Measurements from ENCODE around the gene CAB39L. TPM values are rescaled to one million over a fixed set of nuclear protein-coding genes. Genes with fewer than 3 reads are reported as not detected.
A peak's percentile ranks its signal among the peaks of the same experiment; 100 is the strongest.

CAB39L gene
- total RNA-seq, 1 donor from 2014 or later: 83.6 TPM

GRCh38 chr13:49323344-49323743, 120.5 kb downstream of the CAB39L start:
- ATAC-seq: no peak
- intact Hi-C loops (cut with DNase I): no loop called here
- no peak for DNase-seq (ENCODE audit: low spot score)

GRCh38 chr13:49322702-49323101, 121.2 kb downstream of the CAB39L start:
- no peak for DNase-seq (ENCODE audit: low spot score)
- intact Hi-C loops (cut with DNase I): no loop called here
- no peak for ATAC-seq

- DNase-seq (ENCODE audit: low spot score): no peak
- intact Hi-C loops (cut with DNase I): no loop called here
- ATAC-seq: no peak
These were observed 122.9 kb downstream of the CAB39L start for GRCh38 chr13:49320975-49321374.

GRCh38 chr13:49319951-49320350, 123.9 kb downstream of the CAB39L start:
- ATAC-seq: no peak

GRCh38 chr13:49319551-49319950, 124.3 kb downstream of the CAB39L start:
- intact Hi-C loops (cut with DNase I): no loop called here
- DNase-seq (ENCODE audit: low spot score) (no peak), ATAC-seq (no peak)

More at GRCh38 chr13:49319951-49320350, 123.9 kb downstream of the CAB39L start:
- intact Hi-C loops (cut with DNase I): no loop called here
- DNase-seq (ENCODE audit: low spot score): no peak

DNA sequence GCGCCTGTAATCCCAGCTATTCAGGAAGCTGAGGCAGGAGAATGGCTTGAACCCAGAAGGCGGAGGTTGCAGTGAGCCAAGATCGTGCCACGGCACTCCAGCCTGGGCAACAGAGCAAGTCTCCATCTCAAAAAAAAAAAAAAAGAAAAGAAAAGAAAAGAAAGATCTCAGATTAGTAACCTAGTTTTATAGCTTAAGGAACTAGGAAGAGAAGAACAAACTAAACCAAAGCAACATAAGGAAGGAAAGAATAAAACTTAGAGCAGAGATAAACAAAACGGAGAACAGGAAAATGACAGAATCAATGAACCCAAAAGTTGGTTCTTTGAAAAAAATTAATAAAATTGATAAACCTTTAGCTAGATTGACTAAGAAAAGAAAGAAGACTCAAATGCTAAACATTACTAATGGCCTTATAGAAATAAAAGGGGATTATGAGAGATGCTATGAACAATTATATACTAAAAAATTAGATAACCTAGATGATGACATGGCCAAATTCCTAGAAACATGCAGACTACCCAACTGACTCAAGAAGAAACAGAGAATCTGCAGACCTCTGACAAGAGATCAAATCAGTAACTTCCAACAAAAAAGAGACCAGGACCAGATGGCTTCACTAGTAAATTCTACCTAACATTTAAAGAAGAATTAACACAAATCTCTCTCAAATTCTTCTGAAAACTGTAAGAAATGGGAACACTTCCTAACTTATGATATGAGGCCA, 127.9 kb downstream of the CAB39L start:
- ATAC-seq: no peak
- intact Hi-C loops (cut with DNase I): no loop called here
- DNase-seq (ENCODE audit: low spot score): no peak

DNA sequence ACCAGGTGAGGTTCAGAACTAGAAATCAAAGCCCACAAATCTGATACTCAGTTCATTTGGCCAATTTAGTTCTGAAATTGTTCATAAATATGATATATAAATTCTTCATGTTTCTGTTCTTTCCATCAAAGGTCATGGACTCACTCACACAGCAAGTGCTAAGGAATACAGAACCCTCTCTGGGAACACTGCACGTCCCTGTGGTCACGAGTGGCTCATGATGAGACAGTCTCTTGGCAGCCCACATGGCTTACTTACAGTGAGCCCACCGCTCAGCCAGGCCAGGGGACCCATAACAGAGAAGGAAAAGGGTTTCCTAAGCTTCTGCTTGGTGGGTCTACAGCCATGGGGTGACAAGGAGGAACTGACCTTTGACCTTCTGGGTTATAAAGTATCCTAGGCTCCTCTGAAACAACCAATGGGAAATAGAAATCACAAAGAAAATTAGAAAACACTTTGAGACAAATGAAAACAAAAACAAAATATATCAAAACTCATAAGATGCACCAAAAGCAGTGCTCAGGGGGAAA, 128.8 kb downstream of the CAB39L start:
- intact Hi-C loops (cut with DNase I): no loop called here
- ATAC-seq (no peak), DNase-seq (ENCODE audit: low spot score) (no peak)

DNA sequence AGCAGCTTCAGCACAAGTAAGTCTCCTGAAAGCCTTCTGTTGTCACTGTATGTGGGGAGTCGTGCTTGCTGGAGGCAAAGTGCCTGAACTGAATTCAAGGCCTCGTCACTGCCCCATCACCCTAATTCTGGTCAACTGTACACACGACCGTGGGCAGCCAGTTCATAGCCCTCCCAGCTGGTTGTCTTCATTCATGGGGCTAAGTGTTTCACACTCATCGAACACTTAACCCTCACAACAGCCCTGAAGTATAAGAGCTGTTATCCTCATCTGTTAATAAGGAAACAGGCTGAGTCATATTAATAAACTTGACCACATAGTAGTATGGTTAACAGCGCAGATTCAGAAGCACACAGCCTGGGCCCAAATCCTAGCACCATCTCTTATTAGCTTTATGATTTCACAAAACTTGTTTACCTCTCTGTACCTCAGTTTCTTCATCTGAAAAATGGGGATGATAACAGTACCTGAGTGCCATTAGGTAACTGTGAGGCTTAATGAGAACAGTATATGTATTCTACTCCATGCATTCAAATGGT, 129.5 kb downstream of the CAB39L start:
- peak; percentile 24 for ATAC-seq
- intact Hi-C loops (cut with DNase I): no loop called here
- DNase-seq (ENCODE audit: low spot score): no peak

DNA sequence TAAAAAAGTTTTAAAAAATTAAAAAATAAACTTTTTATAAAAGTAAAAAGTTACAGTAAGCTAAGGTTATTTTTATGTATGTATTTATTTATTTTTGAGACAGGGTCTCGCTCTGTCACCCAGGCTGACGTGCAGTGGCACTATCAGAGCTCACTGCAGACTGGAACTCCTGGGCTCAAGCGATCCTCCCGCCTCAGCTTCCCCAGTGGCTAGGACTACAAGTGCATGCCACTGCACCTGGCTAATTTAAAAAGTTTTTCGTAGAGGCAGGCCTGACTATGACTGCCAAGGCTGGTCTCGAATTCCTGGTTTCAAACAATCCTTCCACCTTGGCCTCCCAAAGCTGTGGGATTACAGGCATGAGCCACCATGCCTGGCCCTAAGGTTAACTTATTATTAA, 132.0 kb downstream of the CAB39L start:
- DNase-seq (ENCODE audit: low spot score): no peak
- no peak for ATAC-seq
- intact Hi-C loops (cut with DNase I): no loop called here

- intact Hi-C loops (cut with DNase I): no loop called here
- ATAC-seq (no peak), DNase-seq (ENCODE audit: low spot score) (no peak)
These were observed 133.6 kb downstream of the CAB39L start for GRCh38 chr13:49310251-49310650.

GRCh38 chr13:49308921-49309408, 134.9 kb downstream of the CAB39L start:
- peak; percentile 68 for DNase-seq (ENCODE audit: low spot score)
- ATAC-seq: peak; percentile 55
- intact Hi-C loops (cut with DNase I): loop anchor here (10.0 kb wide), 1 partner anchor 296 kb away; no protein-coding TSS in a partner anchor

DNA sequence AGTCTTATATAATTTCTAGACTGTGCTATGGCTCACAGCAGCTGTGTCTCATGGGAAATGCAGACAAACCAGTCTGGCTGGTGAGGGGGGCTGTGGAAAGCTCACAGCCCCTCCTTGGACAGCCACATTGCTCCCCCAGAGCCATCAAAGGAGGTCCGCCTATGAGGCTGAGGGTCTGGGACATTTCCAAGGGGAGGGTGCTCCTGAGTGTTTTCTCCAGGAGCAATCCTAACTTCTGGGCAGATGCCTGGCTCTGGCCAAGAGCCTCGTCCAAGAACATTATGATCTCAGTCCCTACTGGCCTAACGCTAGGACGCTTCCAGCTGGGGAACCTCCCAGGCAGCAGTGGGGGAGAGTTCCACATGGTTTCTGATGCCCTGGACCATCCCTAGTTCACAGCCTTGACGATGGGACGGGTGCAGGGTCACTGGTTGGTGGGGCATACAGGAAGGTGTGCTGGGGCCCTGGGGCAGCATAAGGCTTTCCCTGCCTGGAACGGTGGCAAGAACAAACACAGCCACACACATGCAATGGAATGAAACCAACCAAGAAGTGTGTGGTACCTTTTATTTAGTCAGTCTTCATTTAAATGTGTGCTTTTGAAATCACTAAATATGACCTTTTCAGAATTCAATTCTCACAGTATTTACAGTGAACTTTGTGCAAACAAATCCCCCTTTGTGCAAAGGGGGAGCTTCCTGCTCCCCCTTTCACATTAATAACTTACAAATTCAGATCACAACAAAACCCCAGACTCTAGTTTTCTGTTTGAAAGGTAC, 135.6 kb downstream of the CAB39L start:
- peak; percentile 93 for ATAC-seq

GRCh38 chr13:49307365-49307764, 136.5 kb downstream of the CAB39L start:
- ATAC-seq: peak; percentile 53
- peak; percentile 63 for DNase-seq (ENCODE audit: low spot score)
- intact Hi-C loops (cut with DNase I): loop anchor here (10.0 kb wide), 1 partner anchor 297 kb away; no protein-coding TSS in a partner anchor

More for the DNA sequence above, 135.6 kb downstream of the CAB39L start:
- intact Hi-C loops (cut with DNase I): loop anchor here (10.0 kb wide), 1 partner anchor 297 kb away; no protein-coding TSS in a partner anchor
- peak; percentile 86 for DNase-seq (ENCODE audit: low spot score)

GRCh38 chr13:49305792-49306425, 138.0 kb downstream of the CAB39L start:
- peak; percentile 60 for DNase-seq (ENCODE audit: low spot score)
- intact Hi-C loops (cut with DNase I): loop anchor here (10.0 kb wide), 1 partner anchor 299 kb away; no protein-coding TSS in a partner anchor
- ATAC-seq: peak; percentile 5

DNA sequence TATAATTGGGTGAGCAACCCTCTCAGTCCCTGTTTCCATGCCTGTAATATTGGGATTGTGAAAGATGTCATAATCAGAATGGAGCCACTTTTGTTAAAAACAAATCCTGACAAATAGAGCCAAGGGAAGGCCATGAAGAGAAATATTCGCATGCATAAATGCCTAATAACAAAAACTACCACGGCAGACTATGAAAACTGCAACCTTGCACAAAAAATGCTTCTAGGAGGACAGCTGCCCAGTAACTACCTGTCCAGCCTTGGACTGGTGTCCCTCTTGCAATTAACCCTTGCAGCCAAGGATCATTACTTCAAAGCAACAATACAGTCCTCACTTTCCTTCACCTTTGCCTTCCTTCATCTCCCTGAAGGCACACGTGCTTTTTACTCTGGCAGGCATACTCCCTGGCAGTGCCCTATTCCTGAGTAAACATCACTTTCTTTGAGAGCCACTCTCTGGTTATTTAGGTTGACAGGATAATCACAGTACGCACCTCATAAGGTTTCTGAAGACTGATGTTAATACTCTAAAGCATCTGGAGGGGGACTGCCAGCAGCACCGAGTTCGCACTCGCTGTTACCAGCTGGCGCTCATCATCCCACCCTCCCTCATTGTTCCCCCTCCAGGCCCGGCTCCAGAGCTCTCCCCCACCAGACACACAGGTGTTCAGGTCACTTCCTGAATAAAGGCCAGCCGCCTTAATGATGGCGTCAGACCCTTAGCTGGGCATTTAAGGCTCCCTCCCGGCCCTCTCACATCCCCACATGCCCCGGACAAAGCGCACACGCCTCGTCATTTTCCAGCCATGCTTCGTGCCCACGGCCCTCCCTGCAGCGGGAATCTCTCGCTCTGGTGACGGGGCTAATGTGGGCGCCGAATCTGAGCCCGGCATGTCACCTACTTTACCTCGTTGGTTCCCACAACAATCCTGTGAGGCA, 138.8 kb downstream of the CAB39L start:
- ATAC-seq: no peak
- intact Hi-C loops (cut with DNase I): loop anchor here (5.0 to 10.0 kb wide), 2 partner anchors 132 to 300 kb away; no protein-coding TSS in a partner anchor
- DNase-seq (ENCODE audit: low spot score): no peak

DNA sequence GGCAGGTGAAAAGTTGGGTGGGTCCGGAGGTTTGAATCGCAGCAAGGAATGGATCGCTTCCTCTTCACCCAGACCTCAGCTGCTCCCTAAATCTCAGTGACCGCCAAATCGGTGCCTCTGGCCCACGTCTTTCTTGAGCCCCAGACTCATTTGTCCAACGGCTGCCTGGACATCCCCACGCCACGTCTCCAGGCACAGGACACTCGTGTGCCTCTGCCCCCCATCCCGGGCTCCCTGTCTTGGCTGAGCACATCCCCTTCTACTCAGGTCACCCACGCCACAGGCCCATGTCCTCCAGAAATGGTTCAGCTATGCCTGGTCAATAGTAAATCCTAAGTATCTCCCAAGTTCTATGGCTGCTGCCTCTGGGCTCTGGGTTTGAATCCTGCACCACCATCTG, 139.5 kb downstream of the CAB39L start:
- DNase-seq (ENCODE audit: low spot score): no peak
- no peak for ATAC-seq
- intact Hi-C loops (cut with DNase I): loop anchor here (5.0 to 10.0 kb wide), 2 partner anchors 133 to 300 kb away; no protein-coding TSS in a partner anchor

GRCh38 chr13:49303533-49304252, 140.2 kb downstream of the CAB39L start:
- peak; percentile 11 for ATAC-seq
- peak; percentile 71 for DNase-seq (ENCODE audit: low spot score)
- intact Hi-C loops (cut with DNase I): loop anchor here (5.0 to 10.0 kb wide), 2 partner anchors 134 to 301 kb away; no protein-coding TSS in a partner anchor

All from sciatic nerve (tissue), 2 donors.